GM23338 (cell line): Measurements from ENCODE around the gene MINAR1. TPM values are rescaled to one million over a fixed set of nuclear protein-coding genes. Genes with fewer than 3 reads are reported as not detected.

Experiments used
- ATAC-seq: fragments of 200-7000 bp; cut with Tn5 transposase; 3 replicates; pipeline ENCODE4 v1.9.1; 2020
- DNase-seq: peaks from one replicate; pipeline ENCODE4 v3.0.0-alpha.2; 2015; ENCODE audit warnings: low spot score
- H2AFZ ChIP-seq: fragments of 200-600 bp; sonication (generic); 2 replicates; pipeline ENCODE4 v1.8.0; 2016; ENCODE audit warnings: antibody characterized with exemption, mild to moderate bottlenecking, moderate library complexity
- H3F3A ChIP-seq: fragments of 200-600 bp; sonication (generic); replicated peaks from 2 replicates; pipeline ENCODE4 v1.8.0; 2017; ENCODE audit warnings: antibody characterized with exemption, mixed run types, low read depth
- H3K27ac ChIP-seq: fragments of 200-600 bp; sonication (generic); 2 replicates; pipeline ENCODE4 v1.6.1; 2016; ENCODE audit warnings: low read depth
- H3K27me3 ChIP-seq: fragments of 200-600 bp; sonication (generic); 2 replicates; pipeline ENCODE4 v1.8.0; 2016; ENCODE audit warnings: mild to moderate bottlenecking, mixed run types, moderate library complexity; ENCODE audit not compliant: insufficient read depth
- H3K36me3 ChIP-seq: fragments of 200-600 bp; sonication (generic); 2 replicates; pipeline ENCODE4 v1.8.0; 2016; ENCODE audit warnings: mild to moderate bottlenecking; ENCODE audit not compliant: insufficient read depth
- H3K4me1 ChIP-seq: fragments of 200-600 bp; sonication (generic); 2 replicates; pipeline ENCODE4 v1.8.0; 2016; ENCODE audit warnings: mild to moderate bottlenecking, moderate library complexity; ENCODE audit not compliant: insufficient read depth
- H3K4me2 ChIP-seq: fragments of 200-600 bp; sonication (generic); 2 replicates; pipeline ENCODE4 v1.7.1; 2017; ENCODE audit warnings: mixed run types
- H3K4me3 ChIP-seq: fragments of 200-600 bp; sonication (generic); 2 replicates; pipeline ENCODE4 v1.6.1; 2016; ENCODE audit warnings: mixed run types
- H3K79me2 ChIP-seq: fragments of 200-600 bp; sonication (generic); replicated peaks from 2 replicates; pipeline ENCODE4 v1.8.0; 2017; ENCODE audit warnings: mild to moderate bottlenecking; ENCODE audit not compliant: insufficient read depth
- H3K9me2 ChIP-seq: fragments of 200-600 bp; sonication (generic); 2 replicates; pipeline ENCODE4 v1.8.0; 2017; ENCODE audit not compliant: insufficient read depth
- H4K20me1 ChIP-seq: fragments of 200-600 bp; sonication (generic); replicated peaks from 2 replicates; pipeline ENCODE4 v1.8.0; 2017; ENCODE audit warnings: mild to moderate bottlenecking; ENCODE audit not compliant: insufficient read depth
- H3K27ac Mint-ChIP-seq: 2 replicates; pipeline ENCODE4 v1.8.0; 2020; ENCODE audit warnings: inconsistent platforms, mild to moderate bottlenecking, moderate library complexity, mixed read lengths
- H3K27me3 Mint-ChIP-seq: 3 replicates; pipeline ENCODE4 v1.8.0; 2022; ENCODE audit warnings: low read depth, mild to moderate bottlenecking, moderate library complexity, mixed read lengths, inconsistent platforms; ENCODE audit not compliant: insufficient read depth, poor library complexity
- H3K36me3 Mint-ChIP-seq: 3 replicates; pipeline ENCODE4 v1.8.0; 2021; ENCODE audit warnings: low read depth, mild to moderate bottlenecking, inconsistent platforms, moderate library complexity, mixed read lengths
- H3K4me1 Mint-ChIP-seq: 3 replicates; pipeline ENCODE4 v1.8.0; 2020; ENCODE audit warnings: mild to moderate bottlenecking, inconsistent platforms, mixed read lengths
- H3K4me3 Mint-ChIP-seq: 3 replicates; pipeline ENCODE4 v1.8.0; 2021; ENCODE audit warnings: moderate library complexity, mild to moderate bottlenecking, inconsistent platforms, mixed read lengths
- H3K9me3 Mint-ChIP-seq: 3 replicates; pipeline ENCODE4 v1.8.0; 2020; ENCODE audit warnings: moderate library complexity, mild to moderate bottlenecking, inconsistent platforms, mixed read lengths
- EZH2 ChIP-seq: fragments of 200-600 bp; sonication (generic); IDR thresholded peaks from one replicate; pipeline ENCODE4 v1.8.0; 2017; ENCODE audit warnings: antibody characterized with exemption, mild to moderate bottlenecking, low read depth; ENCODE audit not compliant: unreplicated experiment
- JUNB ChIP-seq: IDR thresholded peaks from one replicate; pipeline ENCODE4 v1.6.1; 2016; ENCODE audit warnings: antibody characterized with exemption; ENCODE audit not compliant: unreplicated experiment
- POLR2AphosphoS5 ChIP-seq: IDR thresholded peaks from 2 replicates; pipeline ENCODE4 v1.6.1; 2016; ENCODE audit warnings: antibody characterized with exemption, low read depth
- STAT1 ChIP-seq: IDR thresholded peaks from one replicate; pipeline ENCODE4 v1.6.1; 2016; ENCODE audit warnings: antibody characterized with exemption; ENCODE audit not compliant: unreplicated experiment
- ZNF331 ChIP-seq: fragments of 250-450 bp; sonication (Bioruptor Pico); IDR thresholded peaks from 2 replicates; pipeline ENCODE4 v1.5.0; 2020; ENCODE audit warnings: low read depth, mild to moderate bottlenecking, moderate library complexity
- polyA plus RNA-seq: library from polyadenylated mRNA; unstranded; fragments of >200 nt; fragmentation: Nextera tagmentation; extraction: Ambion mirVana; gene quantifications from 2 replicates; pipeline ENCODE4 v1.2.1, GENCODE V29; 2016
- total RNA-seq: library from RNA; depleted of rRNA; stranded (reverse); fragments of >200 nt; shearing (Covaris generic); gene quantifications from 2 replicates; pipeline ENCODE4 v1.2.3, GENCODE V29; 2014
- TF ChIP-seq, protein P1 (sequence below), 2 experiments: fragments of 200-600 bp in 1 of 2; sonication (generic) in 1 of 2; conservative IDR thresholded peaks; 2 replicates each; pipeline versions ENCODE4 v1.5.1 to v1.6.1; 2016 to 2017; ENCODE audit warnings: antibody characterized with exemption in 2 of 2, low read depth in 2 of 2, mild to moderate bottlenecking in 2 of 2, moderate library complexity in 1 of 2
- TF ChIP-seq, protein P2 (sequence below): fragments of 250-450 bp; sonication (Bioruptor Pico); IDR thresholded peaks from 2 replicates; pipeline ENCODE4 v1.5.0; 2020; ENCODE audit warnings: mild to moderate bottlenecking, moderate library complexity

MINAR1 gene
- total and polyA plus RNA-seq, 2 experiments from 2014 or later, result 0.32 to 1.4 TPM

DNA sequence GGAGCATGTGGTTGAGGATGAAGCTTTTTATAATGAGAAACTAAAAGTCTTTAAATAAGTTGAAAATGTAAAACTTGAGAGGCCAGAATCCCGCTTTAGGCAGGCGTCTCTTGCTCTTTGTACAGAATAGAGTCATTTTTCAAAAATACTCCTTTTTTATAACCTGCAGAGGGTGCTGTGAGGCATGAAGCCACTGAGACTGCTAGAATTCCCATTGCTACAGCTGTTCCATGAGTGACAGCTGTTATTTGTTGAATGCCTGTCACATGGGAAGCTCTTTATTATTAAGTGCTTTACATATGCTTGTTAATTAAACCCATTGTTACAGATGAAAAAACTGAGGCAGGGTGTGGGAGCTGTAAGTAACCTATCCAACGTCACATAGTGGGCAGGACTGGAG is 18.5 kb downstream of the MINAR1 start:
- no peak overlapping the region for H3K4me3 Mint-ChIP-seq
- Histone ChIP-seq H3K79me2 (no peaks in the 10 kb centered on the region), H4K20me1 (no peaks in the 10 kb centered on the region), H3K9me2 (no peaks in the 10 kb centered on the region), H2AFZ (no peak overlapping the region), H3F3A (no peaks in the 10 kb centered on the region), H3K4me1 (no peaks in the 10 kb centered on the region), H3K27ac (no peak overlapping the region), H3K27me3 (no peaks in the 10 kb centered on the region), H3K4me3 (no peak overlapping the region), H3K36me3 (no peaks in the 10 kb centered on the region; the same call in 1 of the 2 replicates), H3K4me2 (no peak overlapping the region)
- no peaks in the 10 kb centered on the region for H3K27me3 Mint-ChIP-seq
- H3K9me3 Mint-ChIP-seq, result peaks cover 3% of the 10 kb centered on the region; the same call in 1 of the 3 replicates
- no peaks in the 10 kb centered on the region for H3K36me3 Mint-ChIP-seq
- no peak overlapping the region for H3K27ac Mint-ChIP-seq
- TF ChIP-seq ZNF331 (CRISPR knock-in tag), result no peak
- TF ChIP-seq, protein P1, sequence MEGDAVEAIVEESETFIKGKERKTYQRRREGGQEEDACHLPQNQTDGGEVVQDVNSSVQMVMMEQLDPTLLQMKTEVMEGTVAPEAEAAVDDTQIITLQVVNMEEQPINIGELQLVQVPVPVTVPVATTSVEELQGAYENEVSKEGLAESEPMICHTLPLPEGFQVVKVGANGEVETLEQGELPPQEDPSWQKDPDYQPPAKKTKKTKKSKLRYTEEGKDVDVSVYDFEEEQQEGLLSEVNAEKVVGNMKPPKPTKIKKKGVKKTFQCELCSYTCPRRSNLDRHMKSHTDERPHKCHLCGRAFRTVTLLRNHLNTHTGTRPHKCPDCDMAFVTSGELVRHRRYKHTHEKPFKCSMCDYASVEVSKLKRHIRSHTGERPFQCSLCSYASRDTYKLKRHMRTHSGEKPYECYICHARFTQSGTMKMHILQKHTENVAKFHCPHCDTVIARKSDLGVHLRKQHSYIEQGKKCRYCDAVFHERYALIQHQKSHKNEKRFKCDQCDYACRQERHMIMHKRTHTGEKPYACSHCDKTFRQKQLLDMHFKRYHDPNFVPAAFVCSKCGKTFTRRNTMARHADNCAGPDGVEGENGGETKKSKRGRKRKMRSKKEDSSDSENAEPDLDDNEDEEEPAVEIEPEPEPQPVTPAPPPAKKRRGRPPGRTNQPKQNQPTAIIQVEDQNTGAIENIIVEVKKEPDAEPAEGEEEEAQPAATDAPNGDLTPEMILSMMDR (conservative IDR thresholded peaks at IDR 0.05; ENCODE audit: low read depth in 2 of 2), result peak; percentile 45 to 53
- DNase-seq (peak; percentile 27), ATAC-seq (peak; percentile 46)
- no peaks in the 10 kb centered on the region for H3K4me1 Mint-ChIP-seq

DNA sequence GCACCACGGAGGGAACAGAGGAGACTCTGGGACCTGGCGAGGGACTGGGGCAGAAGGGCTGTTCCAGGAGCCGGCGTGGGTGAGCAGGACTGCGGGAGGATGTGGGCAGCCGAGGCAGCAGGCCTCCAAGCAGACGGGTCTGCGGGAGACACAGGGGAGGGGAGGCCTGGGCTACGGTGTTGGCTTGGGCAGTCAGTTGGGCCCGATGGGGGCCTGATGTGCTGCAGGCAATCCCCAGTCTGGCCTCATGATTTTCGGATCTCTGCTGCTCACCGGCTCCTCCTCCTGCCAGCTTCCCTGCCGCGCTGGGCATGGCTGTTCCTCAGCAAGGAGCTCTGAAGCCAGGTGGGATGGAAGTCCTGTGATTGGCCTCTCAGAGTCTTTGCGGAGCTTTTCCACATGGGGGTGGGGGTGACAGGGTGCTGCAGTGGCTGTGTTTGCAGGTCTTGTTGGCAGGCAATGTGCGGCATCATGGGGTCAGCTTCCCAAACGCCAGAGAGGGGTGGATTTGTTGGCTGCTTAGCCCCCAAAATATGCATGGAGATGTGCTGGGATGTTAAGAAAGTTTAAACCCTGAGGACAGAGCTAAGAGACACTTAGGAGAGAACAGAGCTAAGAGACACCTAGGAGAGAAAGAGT is 19.3 kb downstream of the MINAR1 start:
- Histone ChIP-seq H3K4me1 (no peaks in the 10 kb centered on the region), H3K27me3 (no peaks in the 10 kb centered on the region), H3K9me2 (no peaks in the 10 kb centered on the region), H3K4me2 (no peak overlapping the region), H3K79me2 (no peaks in the 10 kb centered on the region), H3K27ac (no peak overlapping the region), H3F3A (no peaks in the 10 kb centered on the region), H3K36me3 (no peaks in the 10 kb centered on the region), H4K20me1 (no peaks in the 10 kb centered on the region), H3K4me3 (no peak overlapping the region), H2AFZ (peak overlapping the region; percentile 43; the same call in 1 of the 2 replicates)
- no peaks in the 10 kb centered on the region for H3K27me3 Mint-ChIP-seq
- ATAC-seq, result peak; percentile 88
- H3K4me3 Mint-ChIP-seq, result no peak overlapping the region
- peaks cover 3% of the 10 kb centered on the region; the same call in 1 of the 3 replicates for H3K9me3 Mint-ChIP-seq
- DNase-seq, result peak; percentile 34
- H3K27ac Mint-ChIP-seq, result no peak overlapping the region
- no peaks in the 10 kb centered on the region for H3K36me3 Mint-ChIP-seq
- no peak for TF ChIP-seq POLR2AphosphoS5
- TF ChIP-seq, protein P2, sequence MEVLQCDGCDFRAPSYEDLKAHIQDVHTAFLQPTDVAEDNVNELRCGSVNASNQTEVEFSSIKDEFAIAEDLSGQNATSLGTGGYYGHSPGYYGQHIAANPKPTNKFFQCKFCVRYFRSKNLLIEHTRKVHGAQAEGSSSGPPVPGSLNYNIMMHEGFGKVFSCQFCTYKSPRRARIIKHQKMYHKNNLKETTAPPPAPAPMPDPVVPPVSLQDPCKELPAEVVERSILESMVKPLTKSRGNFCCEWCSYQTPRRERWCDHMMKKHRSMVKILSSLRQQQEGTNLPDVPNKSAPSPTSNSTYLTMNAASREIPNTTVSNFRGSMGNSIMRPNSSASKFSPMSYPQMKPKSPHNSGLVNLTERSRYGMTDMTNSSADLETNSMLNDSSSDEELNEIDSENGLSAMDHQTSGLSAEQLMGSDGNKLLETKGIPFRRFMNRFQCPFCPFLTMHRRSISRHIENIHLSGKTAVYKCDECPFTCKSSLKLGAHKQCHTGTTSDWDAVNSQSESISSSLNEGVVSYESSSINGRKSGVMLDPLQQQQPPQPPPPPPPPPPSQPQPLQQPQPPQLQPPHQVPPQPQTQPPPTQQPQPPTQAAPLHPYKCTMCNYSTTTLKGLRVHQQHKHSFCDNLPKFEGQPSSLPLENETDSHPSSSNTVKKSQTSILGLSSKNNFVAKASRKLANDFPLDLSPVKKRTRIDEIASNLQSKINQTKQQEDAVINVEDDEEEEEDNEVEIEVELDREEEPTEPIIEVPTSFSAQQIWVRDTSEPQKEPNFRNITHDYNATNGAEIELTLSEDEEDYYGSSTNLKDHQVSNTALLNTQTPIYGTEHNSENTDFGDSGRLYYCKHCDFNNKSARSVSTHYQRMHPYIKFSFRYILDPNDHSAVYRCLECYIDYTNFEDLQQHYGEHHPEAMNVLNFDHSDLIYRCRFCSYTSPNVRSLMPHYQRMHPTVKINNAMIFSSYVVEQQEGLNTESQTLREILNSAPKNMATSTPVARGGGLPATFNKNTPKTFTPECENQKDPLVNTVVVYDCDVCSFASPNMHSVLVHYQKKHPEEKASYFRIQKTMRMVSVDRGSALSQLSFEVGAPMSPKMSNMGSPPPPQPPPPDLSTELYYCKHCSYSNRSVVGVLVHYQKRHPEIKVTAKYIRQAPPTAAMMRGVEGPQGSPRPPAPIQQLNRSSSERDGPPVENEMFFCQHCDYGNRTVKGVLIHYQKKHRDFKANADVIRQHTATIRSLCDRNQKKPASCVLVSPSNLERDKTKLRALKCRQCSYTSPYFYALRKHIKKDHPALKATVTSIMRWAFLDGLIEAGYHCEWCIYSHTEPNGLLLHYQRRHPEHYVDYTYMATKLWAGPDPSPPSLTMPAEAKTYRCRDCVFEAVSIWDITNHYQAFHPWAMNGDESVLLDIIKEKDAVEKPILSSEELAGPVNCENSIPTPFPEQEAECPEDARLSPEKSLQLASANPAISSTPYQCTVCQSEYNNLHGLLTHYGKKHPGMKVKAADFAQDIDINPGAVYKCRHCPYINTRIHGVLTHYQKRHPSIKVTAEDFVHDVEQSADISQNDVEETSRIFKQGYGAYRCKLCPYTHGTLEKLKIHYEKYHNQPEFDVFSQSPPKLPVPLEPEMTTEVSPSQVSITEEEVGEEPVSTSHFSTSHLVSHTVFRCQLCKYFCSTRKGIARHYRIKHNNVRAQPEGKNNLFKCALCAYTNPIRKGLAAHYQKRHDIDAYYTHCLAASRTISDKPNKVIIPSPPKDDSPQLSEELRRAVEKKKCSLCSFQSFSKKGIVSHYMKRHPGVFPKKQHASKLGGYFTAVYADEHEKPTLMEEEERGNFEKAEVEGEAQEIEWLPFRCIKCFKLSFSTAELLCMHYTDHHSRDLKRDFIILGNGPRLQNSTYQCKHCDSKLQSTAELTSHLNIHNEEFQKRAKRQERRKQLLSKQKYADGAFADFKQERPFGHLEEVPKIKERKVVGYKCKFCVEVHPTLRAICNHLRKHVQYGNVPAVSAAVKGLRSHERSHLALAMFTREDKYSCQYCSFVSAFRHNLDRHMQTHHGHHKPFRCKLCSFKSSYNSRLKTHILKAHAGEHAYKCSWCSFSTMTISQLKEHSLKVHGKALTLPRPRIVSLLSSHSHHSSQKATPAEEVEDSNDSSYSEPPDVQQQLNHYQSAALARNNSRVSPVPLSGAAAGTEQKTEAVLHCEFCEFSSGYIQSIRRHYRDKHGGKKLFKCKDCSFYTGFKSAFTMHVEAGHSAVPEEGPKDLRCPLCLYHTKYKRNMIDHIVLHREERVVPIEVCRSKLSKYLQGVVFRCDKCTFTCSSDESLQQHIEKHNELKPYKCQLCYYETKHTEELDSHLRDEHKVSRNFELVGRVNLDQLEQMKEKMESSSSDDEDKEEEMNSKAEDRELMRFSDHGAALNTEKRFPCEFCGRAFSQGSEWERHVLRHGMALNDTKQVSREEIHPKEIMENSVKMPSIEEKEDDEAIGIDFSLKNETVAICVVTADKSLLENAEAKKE (CRISPR knock-in tag), result no peak
- TF ChIP-seq STAT1, result no peak
- no peak for TF ChIP-seq JUNB
- no peak for TF ChIP-seq EZH2
- TF ChIP-seq, protein P1 (conservative IDR thresholded peaks at IDR 0.05; ENCODE audit: low read depth in 2 of 2), result no peak
- H3K4me1 Mint-ChIP-seq, result no peaks in the 10 kb centered on the region
